Nephron (organoid): Measurements from ENCODE around the gene GDF7.

Experiments
- H3K27ac Mint-ChIP-seq, 3 experiments: 2 replicates each; pipeline ENCODE4 v1.8.0; 2020; ENCODE audit warnings: mixed read lengths in 3 of 3, mild to moderate bottlenecking in 2 of 3, moderate library complexity in 1 of 3
- H3K27me3 Mint-ChIP-seq: 2 replicates; pipeline ENCODE4 v1.8.0; 2021; ENCODE audit warnings: low read depth, mild to moderate bottlenecking, moderate library complexity, mixed read lengths
- H3K36me3 Mint-ChIP-seq: 2 replicates; pipeline ENCODE4 v1.8.0; 2020; ENCODE audit warnings: low read depth, mixed read lengths
- H3K4me1 Mint-ChIP-seq: 2 replicates; pipeline ENCODE4 v1.8.0; 2020; ENCODE audit warnings: mixed read lengths
- H3K4me3 Mint-ChIP-seq, 3 experiments: 2 replicates each; pipeline ENCODE4 v1.8.0; 2020; ENCODE audit warnings: mild to moderate bottlenecking in 3 of 3, mixed read lengths in 3 of 3, moderate library complexity in 2 of 3
- H3K9me3 Mint-ChIP-seq: 2 replicates; pipeline ENCODE4 v1.8.0; 2020; ENCODE audit warnings: mixed read lengths
- TF ChIP-seq, protein P1 (sequence below), 3 experiments: fragments of 200-600 bp; sonication (generic); IDR thresholded peaks; one replicate each; pipeline ENCODE4 v1.5.0; 2021; ENCODE audit warnings: antibody characterized with exemption in 3 of 3; ENCODE audit not compliant: unreplicated experiment in 3 of 3

GDF7 gene

DNA sequence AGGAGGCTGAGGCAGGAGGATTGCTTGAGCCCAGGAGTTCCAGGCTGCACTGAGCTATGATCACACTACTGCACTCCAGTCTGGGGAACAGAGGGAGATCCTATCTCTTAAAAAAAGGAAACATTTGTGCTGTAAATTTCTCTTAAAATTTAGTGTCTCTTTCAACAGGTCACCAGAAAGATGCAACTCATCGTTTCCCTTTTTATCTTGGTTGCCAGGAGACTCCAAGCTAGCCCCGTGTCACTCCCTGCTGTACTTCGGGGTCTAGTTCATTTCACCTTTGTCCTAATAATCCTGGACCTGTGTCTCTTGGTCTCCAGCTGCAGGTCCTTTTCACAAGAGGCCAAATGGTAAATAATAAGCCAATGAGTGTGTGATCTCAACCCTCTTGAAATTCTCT lies 23.1 kb upstream of the GDF7 start:
- H3K9me3 Mint-ChIP-seq = no peaks in the 10 kb centered on the region
- TF ChIP-seq, protein P1, sequence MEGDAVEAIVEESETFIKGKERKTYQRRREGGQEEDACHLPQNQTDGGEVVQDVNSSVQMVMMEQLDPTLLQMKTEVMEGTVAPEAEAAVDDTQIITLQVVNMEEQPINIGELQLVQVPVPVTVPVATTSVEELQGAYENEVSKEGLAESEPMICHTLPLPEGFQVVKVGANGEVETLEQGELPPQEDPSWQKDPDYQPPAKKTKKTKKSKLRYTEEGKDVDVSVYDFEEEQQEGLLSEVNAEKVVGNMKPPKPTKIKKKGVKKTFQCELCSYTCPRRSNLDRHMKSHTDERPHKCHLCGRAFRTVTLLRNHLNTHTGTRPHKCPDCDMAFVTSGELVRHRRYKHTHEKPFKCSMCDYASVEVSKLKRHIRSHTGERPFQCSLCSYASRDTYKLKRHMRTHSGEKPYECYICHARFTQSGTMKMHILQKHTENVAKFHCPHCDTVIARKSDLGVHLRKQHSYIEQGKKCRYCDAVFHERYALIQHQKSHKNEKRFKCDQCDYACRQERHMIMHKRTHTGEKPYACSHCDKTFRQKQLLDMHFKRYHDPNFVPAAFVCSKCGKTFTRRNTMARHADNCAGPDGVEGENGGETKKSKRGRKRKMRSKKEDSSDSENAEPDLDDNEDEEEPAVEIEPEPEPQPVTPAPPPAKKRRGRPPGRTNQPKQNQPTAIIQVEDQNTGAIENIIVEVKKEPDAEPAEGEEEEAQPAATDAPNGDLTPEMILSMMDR (IDR thresholded peaks at IDR 0.05; ENCODE audit: unreplicated experiment in 3 of 3) = no peak

DNA sequence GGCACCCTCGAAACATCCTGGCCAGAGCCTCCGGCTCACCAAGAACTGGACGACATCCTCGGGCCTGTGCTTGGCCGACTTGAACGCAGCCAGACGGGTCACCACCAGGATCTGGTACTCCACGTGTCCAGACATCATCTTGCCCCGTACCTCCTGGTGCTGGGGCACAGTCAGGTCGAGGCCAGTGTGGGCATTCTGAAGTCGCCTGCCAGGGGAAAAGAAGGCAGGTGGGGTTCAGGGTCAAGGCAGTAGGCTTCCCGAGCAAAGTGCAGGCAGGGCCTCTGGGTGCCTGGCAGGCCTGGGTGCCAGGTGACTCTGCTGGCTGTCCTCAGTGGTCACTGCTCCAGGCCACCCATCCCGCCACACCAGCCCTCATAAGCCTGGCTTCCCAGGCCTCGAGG lies 21.6 kb upstream of the GDF7 start:
- Mint-ChIP-seq H3K9me3 (no peaks in the 10 kb centered on the region), H3K27ac (no peak overlapping the region), H3K4me3 (no peak overlapping the region), H3K36me3 (peaks cover 9% of the 10 kb centered on the region), H3K27me3 (peaks cover 3% of the 10 kb centered on the region), H3K4me1 (peaks cover 24% of the 10 kb centered on the region)
- TF ChIP-seq, protein P1 (IDR thresholded peaks at IDR 0.05; ENCODE audit: unreplicated experiment in 3 of 3) = no peak

More for the DNA sequence above, 23.1 kb upstream of the GDF7 start:
- peaks cover 14% of the 10 kb centered on the region for H3K36me3 Mint-ChIP-seq
- no peak overlapping the region for H3K27ac Mint-ChIP-seq
- H3K4me1 Mint-ChIP-seq = peaks cover 11% of the 10 kb centered on the region
- no peak overlapping the region for H3K4me3 Mint-ChIP-seq
- H3K27me3 Mint-ChIP-seq = peaks cover 6% of the 10 kb centered on the region

DNA sequence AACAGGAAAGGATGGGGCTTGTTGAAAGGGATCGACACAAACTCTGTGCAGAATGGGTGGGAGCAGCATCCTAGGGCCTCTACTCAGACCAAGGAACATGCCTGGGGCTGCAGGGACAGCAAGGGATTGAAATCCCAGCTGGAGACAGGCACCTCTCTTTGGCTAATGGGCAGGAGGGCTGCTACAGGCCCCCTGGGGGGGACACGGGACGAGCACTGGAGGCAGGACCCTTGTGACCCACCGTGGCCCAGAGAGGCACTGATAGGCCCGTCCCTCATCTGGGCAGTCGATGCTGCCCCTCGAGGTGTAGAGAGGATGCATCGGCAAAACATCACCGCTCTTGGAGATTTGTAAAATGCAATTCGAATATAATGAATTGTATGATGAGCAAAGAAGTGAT lies 21.2 kb upstream of the GDF7 start:
- H3K27ac Mint-ChIP-seq = no peak overlapping the region
- peaks cover 3% of the 10 kb centered on the region for H3K27me3 Mint-ChIP-seq
- H3K4me3 Mint-ChIP-seq = no peak overlapping the region
- peaks cover 27% of the 10 kb centered on the region for H3K4me1 Mint-ChIP-seq
- peaks cover 9% of the 10 kb centered on the region for H3K36me3 Mint-ChIP-seq
- no peaks in the 10 kb centered on the region for H3K9me3 Mint-ChIP-seq
- TF ChIP-seq, protein P1 (IDR thresholded peaks at IDR 0.05; ENCODE audit: unreplicated experiment in 3 of 3) = no peak

DNA sequence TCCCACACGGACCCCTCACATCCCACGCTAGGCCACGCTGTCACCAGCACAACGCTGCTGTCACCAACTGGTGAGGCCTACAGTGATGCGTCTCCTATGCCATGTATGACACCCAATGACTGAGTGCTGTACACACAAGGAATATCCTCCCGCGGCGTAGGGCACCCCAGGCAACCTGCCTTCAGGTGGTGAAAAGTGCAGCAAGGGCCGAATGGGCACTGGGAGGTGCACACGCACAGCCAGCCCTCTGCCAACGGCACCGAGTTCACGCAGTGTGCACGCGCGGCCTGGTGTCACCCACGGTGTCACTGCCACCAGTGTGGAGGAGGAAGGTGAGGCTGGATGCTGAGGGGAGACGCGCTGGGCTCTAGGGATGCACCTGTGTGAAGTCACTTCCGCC lies 20.5 kb upstream of the GDF7 start:
- H3K36me3 Mint-ChIP-seq = peaks cover 9% of the 10 kb centered on the region
- TF ChIP-seq, protein P1 (IDR thresholded peaks at IDR 0.05; ENCODE audit: unreplicated experiment in 3 of 3) = no peak
- no peak overlapping the region for H3K4me3 Mint-ChIP-seq
- H3K9me3 Mint-ChIP-seq = no peaks in the 10 kb centered on the region
- peaks cover 27% of the 10 kb centered on the region for H3K4me1 Mint-ChIP-seq
- no peak overlapping the region for H3K27ac Mint-ChIP-seq
- peaks cover 3% of the 10 kb centered on the region for H3K27me3 Mint-ChIP-seq

DNA sequence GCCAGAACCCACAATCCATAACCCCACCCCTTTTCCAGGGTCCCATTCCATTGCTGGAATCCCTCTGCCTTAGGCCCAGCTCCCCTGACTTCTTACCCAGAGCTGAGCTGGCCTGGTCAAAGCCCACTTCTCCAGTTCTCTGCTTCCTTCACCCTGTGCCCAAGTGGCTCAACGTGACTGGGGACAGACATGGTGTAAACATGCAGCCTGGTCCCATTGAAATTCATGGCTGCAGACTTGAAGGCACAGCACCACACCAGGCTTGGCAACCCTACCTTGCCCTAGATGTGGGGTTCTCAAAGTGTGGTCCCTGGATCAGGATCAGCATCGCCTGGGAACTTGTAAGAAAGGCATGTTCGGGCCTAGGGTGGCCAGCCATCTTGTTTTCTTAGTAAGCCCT lies 19.7 kb upstream of the GDF7 start:
- TF ChIP-seq, protein P1 (IDR thresholded peaks at IDR 0.05; ENCODE audit: unreplicated experiment in 3 of 3) = no peak
- H3K27me3 Mint-ChIP-seq = peaks cover 9% of the 10 kb centered on the region
- H3K9me3 Mint-ChIP-seq = no peaks in the 10 kb centered on the region

DNA sequence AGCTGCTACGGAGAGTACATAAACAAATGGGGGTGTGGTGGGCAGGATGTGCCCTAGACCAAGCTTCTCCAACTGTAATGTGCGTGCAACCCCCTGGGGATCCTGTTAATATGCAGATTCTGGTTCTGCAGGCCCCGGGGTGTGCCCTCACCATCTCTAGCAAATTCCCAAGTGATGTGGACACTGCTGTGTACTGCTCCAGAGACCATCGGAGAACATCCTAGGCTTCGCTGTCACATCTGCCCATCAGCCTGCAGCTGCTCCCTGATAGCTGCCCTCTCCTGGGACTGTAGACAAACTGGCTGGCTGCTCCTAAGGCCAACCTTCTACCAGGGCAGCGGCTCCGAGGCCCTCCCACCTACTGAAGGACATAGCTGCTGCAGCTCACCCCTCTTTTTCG lies 19.2 kb upstream of the GDF7 start:
- Mint-ChIP-seq H3K9me3 (no peaks in the 10 kb centered on the region), H3K27me3 (peaks cover 15% of the 10 kb centered on the region), H3K27ac (no peak overlapping the region), H3K36me3 (peaks cover 9% of the 10 kb centered on the region), H3K4me1 (peaks cover 27% of the 10 kb centered on the region), H3K4me3 (peak overlapping the region in 1 of 3 experiments; percentile 9)
- TF ChIP-seq, protein P1 (IDR thresholded peaks at IDR 0.05; ENCODE audit: unreplicated experiment in 3 of 3) = no peak

More for the DNA sequence above, 19.7 kb upstream of the GDF7 start:
- H3K27ac Mint-ChIP-seq = no peak overlapping the region
- peaks cover 27% of the 10 kb centered on the region for H3K4me1 Mint-ChIP-seq
- H3K36me3 Mint-ChIP-seq = peaks cover 9% of the 10 kb centered on the region
- no peak overlapping the region for H3K4me3 Mint-ChIP-seq
